Hair follicular keratinocyte (primary cell): Measurements from ENCODE around the gene MYO7B. TPM values are rescaled to one million over a fixed set of nuclear protein-coding genes. Genes with fewer than 3 reads are reported as not detected.

Experiments used
- total RNA-seq: library from RNA; depleted of rRNA; stranded (reverse); fragments of >200 nt; gene quantifications from 2 replicates; pipeline ENCODE4 v1.2.3, GENCODE V29; 2015

The MYO7B gene
- not detected in 2 replicates for total RNA-seq

DNA sequence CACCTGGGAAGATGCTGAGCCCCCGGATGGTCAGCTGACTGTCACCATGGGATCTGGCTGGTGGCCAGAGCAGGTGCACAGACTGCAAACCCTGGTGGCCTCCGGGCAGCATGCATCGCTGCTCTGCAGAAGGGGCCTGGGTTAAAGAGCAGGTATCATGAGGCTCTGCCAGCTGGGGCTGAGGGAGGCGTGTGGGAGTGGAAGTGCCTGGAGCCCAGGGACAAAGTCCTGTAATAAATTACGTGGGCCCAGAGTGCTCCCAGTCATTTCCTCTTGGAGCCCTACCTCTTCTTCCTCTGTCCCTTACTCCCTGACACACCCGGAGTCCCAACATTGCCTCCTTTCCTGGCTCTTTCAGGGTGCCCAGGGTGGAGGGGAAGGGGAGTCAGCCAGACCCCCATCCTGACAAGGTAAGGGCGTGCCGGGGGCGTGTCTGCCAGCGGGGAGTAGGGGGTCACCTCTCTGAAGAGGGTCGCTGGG is at the start of gene MYO7B:
Gene MYO7B, plus strand, starts transcription at position 262 of the 480 bp plus-strand sequence. CDS start 24,040 bp downstream, outside the sequence.

DNA sequence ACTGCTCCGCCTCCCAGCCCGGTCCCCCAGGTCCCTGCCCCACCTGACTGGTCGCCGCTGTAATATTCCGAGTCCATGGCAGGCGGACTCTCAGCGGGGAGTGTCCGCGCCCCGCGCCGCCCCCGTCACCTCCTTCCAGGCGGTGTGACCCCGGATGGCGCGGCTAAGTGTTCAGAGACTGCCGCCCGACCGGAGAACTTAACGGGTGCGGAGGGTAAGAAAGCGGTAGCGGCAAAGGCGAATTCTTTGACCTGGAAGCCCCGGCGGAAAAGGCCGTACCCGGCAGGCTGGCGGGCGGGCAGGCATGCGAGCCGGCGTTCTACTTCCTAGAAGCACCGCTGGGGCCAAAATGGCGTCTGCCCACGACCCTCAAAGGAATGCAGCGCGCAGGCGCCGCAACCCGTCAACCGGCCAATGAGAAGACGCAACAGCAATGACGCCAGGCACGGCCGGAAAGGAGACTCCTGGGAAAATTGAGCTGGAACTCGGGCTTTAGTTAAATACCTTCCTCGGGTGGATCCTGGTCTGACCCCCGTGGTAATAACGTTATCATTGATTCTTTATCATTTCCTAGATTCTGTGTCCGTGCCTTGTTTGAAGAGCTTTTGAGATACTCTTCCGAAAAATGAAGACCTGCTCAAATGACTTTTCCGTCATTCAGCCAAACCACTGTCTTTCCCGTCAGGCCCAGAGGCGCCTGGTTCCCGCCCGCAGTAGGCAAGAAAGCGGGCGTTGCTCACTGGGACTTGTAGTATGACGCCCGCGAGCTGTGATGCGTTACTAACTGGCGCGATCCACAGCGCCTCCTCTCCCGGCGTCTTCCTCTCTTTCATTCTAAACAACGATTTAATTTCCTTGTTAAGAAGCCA is 9.1 kb upstream of the MYO7B start, which contains the start of gene IWS1:
Gene IWS1, minus strand, starts transcription at position 358 of the 869 bp plus-strand sequence. Its CDS starts 281 bp downstream, at position 77.

DNA sequence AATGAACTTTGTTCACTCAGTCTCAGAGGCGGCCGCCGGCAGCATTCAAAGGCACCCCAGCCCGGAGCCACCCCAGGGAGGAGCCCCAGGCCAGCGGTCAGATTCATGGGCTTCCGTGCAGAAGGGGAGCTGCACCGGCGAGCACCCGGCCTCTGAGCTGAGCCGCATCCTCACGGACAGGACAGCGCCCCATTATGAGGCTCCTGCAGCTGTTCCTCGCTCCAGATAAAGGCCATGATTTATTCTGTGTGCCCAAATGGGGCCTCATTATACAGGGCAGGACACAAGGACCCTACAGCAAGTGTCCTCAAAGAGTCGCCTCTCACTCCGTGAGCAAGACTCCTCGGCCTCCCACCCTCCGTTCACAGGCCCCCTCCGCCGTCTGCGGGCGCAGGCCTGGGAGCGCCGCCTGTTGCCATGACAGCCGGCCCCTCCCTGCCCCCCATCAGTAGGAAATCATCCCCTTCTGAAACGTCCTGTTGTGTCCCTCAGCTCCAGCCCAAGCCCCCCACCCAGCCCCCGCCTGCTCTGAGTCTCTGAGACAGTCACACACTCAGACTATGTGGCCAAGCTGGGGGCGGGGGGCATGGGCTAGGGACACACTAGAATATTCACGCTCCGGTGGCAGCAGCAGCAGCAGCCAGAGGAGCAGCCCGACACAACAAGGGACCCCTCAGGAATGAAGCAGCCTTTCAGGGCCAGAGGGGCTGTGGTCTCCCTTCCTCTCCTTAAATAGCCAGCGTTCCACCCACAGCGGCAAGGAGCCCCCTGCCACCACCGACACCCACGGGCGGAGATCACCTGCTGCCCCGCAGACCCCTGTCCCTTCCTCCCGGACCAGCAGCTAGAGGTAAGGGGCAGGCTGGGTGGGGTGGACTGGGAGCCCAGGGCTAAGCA is 110.2 kb downstream of the MYO7B start, which contains the start of gene GPR17:
Gene GPR17, plus strand, starts transcription at position 759 of the 897 bp plus-strand sequence. CDS start 4,583 bp downstream, outside the sequence.

DNA sequence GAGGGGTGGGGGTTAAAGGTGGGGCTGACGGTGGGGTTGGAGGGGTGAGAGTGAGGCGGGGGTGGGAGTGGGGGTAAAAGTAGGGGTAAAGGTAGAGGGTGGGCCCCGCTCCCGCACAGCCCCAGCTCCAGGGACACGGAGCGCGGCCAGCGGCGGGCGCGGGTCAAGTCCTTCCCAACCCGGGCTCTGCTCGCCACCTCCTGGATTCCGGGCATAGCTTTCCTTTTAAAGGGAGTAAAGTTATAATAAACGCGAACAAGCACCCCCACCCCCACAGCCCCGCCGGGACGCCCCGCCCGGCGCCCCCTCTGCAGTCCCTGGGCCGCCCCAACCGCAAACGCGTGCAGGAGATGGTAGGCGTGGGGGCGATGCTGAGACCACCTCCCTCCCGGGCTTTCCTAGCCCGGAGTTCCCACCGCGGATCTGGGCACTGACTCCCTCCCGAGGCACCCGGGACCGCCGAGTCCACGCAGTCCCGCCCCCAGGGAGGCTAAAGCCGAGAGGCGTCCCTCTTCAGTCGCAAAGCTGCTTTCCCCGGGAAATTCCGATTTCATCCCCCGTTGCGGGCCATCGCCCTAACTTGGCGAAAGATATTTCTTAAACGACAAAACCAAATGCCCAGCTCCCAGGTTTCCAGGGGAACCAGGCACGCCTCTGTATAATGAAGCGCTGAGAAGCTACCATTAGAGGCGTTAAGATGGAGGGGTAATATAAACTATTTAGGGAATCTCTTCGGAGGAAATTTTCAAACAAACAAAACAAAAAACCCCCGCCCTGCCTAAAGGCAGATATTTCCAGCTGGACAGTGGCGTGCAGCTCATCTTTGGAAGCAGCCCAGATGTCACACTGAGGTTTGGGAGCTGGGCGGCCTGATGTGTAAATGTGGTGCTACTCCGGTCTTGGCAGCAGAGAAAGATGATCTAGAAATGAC is 140.1 kb downstream of the MYO7B start, which contains the start of gene LIMS2:
Gene LIMS2, minus strand, starts transcription at position 200 of the 931 bp plus-strand sequence. CDS start 506 bp downstream, outside the sequence.

Other genes starting within 250 kb of the MYO7B start
- gene ERCC3, start 241.5 kb upstream of the MYO7B start, total RNA-seq = 15.5 and 24.3 TPM in 2 replicates
- gene MAP3K2, start 147.7 kb upstream of the MYO7B start, total RNA-seq = 17.7 and 22.3 TPM in 2 replicates
- 0.16 and 0.19 TPM in 2 replicates for gene PROC, start 117.3 kb upstream of the MYO7B start, total RNA-seq
- gene IWS1, start 9.2 kb upstream of the MYO7B start, total RNA-seq = 30.5 and 40.7 TPM in 2 replicates
- not detected in 2 replicates for gene GPR17, start 110.5 kb downstream of the MYO7B start, total RNA-seq
- not detected in 2 replicates for gene LIMS2, start 139.8 kb downstream of the MYO7B start, total RNA-seq
- 3.6 and 6.6 TPM in 2 replicates for gene SFT2D3, start 165.8 kb downstream of the MYO7B start, total RNA-seq